ENCODE measurements around the gene DNMT3L.
"Not testable (repeated sequence)": the region's sequence is repeated elsewhere in the genome, so short reads cannot be mapped to it uniquely, and the experiment has no call there.

- not testable (repeated sequence) for TF ChIP-seq CTCF (IDR thresholded peaks at IDR 0.05); ZBTB33 (IDR thresholded peaks at IDR 0.05; ENCODE audit: borderline replicate concordance, low read depth); POLR2AphosphoS5 (IDR thresholded peaks at IDR 0.05; ENCODE audit: low read depth, low read length); SMC3 (IDR thresholded peaks at IDR 0.05; ENCODE audit: low read depth, low read length); CHD2 (IDR thresholded peaks at IDR 0.05; ENCODE audit: low read length, partially characterized antibody); RAD21 (IDR thresholded peaks at IDR 0.05; ENCODE audit: low read length); YY1 (IDR thresholded peaks at IDR 0.05; ENCODE audit: low read depth)
Observed at GRCh38 chr21:44283211-44283785, 21.6 kb upstream of the DNMT3L start.

All from SK-N-SH (cell line).